Lower leg skin (tissue), 4 donors: ENCODE results near the gene CD69. TPM values are rescaled to one million over a fixed set of nuclear protein-coding genes. Genes with fewer than 3 reads are reported as not detected.
"Not testable (repeated sequence)": the region's sequence is repeated elsewhere in the genome, so short reads cannot be mapped to it uniquely, and the experiment has no call there.

ENCODE experiments used
- DNase-seq, 2 donors: peaks; one replicate each; pipeline ENCODE4 v3.0.0-alpha.2; 2019; ENCODE audit warnings: low spot score in 2 of 2
- H3K4me3 ChIP-seq: fragments of 200-600 bp; sonication (generic); 2 replicates; pipeline ENCODE4 v1.5.1; 2017; ENCODE audit warnings: mild to moderate bottlenecking, low read depth; ENCODE audit not compliant: poor library complexity, severe bottlenecking
- POLR2A ChIP-seq, 2 donors: fragments of 450-650 bp; IDR thresholded peaks; one replicate each; pipeline ENCODE4 v1.6.1; 2016 to 2017; ENCODE audit warnings: antibody characterized with exemption in 2 of 2, mild to moderate bottlenecking in 1 of 2, moderate library complexity in 1 of 2
- WGBS, 2 donors: methylation state at CpG; one replicate each; pipeline ENCODE4 v1.1.5; 2018; 5-methylcytosine and 5-hydroxymethylcytosine counted together
- intact Hi-C: fragments of 100-400 bp; cut with DNase I; formaldehyde crosslinking; loops from one replicate; pipeline ENCODE4 v1.15.0; 2023; ENCODE audit warnings: low total_unique reads
- total RNA-seq, 4 donors: library from RNA; depleted of rRNA; stranded (reverse); fragments of >200 nt; gene quantifications; one replicate each; pipeline ENCODE4 v1.1.0, GENCODE V29; 2016
- TF ChIP-seq, protein P1 (sequence below), 3 donors: fragments of 450-650 bp; IDR thresholded peaks; one replicate each; pipeline ENCODE4 v1.5.1; 2016; ENCODE audit warnings: antibody characterized with exemption in 3 of 3, mild to moderate bottlenecking in 3 of 3, moderate library complexity in 2 of 3

Gene CD69
- total RNA-seq, 4 donors from 2014 or later = 0.61 to 4.0 (median 1.9) TPM

DNA sequence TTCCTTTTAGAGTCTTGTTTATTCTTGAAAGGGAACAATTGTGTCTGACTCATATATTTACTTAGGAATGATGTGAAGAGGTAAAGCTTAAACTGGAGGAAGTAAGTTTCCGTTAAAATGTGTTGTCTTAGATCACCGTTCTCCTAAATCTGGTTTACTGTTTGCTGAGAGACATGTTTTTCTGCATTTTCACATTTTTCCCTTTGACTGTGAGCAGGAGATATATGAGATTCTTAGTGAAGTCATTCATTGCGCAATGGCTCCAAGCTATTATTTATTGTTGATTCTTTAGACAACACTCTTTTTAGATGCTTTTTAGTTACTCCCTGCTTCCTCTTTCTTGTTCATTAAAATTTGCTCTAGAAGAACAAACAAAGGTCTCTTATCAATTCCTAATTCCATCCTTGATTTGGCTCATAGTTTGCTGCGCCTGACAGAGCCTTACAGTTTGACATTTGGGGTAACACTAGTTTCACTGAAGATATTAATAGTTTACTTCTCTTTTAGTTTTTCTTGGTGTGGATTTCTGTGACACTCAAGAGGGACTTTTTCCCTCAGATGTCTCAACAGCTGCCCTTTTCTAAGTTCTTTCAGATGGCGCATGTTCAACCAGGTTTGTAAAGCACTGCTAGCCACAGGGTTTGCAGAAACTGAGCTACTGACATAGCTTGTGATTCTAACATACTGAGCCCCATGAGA is 39.2 kb downstream of the CD69 start:
- 68 to 69% methylated on average over 5 of the region's 5 CpGs for WGBS, 2 donors
- intact Hi-C loops = no loop called here
- TF ChIP-seq, protein P1, sequence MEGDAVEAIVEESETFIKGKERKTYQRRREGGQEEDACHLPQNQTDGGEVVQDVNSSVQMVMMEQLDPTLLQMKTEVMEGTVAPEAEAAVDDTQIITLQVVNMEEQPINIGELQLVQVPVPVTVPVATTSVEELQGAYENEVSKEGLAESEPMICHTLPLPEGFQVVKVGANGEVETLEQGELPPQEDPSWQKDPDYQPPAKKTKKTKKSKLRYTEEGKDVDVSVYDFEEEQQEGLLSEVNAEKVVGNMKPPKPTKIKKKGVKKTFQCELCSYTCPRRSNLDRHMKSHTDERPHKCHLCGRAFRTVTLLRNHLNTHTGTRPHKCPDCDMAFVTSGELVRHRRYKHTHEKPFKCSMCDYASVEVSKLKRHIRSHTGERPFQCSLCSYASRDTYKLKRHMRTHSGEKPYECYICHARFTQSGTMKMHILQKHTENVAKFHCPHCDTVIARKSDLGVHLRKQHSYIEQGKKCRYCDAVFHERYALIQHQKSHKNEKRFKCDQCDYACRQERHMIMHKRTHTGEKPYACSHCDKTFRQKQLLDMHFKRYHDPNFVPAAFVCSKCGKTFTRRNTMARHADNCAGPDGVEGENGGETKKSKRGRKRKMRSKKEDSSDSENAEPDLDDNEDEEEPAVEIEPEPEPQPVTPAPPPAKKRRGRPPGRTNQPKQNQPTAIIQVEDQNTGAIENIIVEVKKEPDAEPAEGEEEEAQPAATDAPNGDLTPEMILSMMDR (IDR thresholded peaks at IDR 0.05) = no peak
- TF ChIP-seq POLR2A (IDR thresholded peaks at IDR 0.05) = no peak
- no peak for DNase-seq
- no peak overlapping the region for H3K4me3 ChIP-seq

DNA sequence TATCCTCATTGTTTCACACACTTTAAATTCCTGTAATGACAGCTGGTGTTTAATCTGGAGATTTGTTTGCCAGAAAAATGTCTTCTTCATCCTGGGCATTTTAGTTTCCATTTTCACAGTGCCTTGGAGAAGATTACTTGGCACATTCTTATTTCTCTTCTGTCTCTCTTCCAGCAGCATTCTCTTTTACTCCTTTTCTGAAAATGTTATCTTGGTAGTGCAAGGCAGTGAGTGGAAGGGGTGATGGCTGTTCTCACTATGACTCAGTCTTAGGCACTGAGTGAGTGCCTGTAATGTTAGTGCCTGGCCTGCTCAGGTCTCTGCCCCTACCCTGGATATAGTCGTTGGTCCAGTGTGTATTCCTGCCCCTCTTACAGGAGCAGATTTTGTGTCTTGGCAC is 40.9 kb downstream of the CD69 start:
- TF ChIP-seq, protein P1 (IDR thresholded peaks at IDR 0.05) = no peak
- TF ChIP-seq POLR2A (IDR thresholded peaks at IDR 0.05) = no peak
- H3K4me3 ChIP-seq = no peak overlapping the region
- no peak for DNase-seq
- intact Hi-C loops = no loop called here
- 50 to 82% methylated on average over 1 of the region's 1 CpG for WGBS, 2 donors

DNA sequence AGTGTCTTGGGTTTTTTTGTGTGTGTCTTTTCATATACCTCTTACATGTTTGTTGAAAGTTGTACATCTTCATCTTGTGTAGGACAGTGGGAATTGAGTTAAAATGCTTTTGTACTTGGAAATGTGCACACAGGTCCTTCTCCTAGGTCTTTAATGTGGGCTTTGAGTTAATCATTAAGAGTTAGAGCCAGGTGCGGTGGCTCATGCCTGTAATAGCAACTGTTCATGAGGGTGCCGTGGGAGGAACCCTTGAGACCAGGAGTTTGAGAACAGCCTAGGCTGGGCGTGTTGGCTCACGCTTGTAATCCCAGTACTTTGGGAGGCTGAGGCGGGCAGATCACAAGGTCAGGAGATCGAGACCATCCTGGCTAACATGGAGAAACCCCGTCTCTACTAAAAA is 41.7 kb downstream of the CD69 start:
- no peak for TF ChIP-seq POLR2A (IDR thresholded peaks at IDR 0.05)
- TF ChIP-seq, protein P1 (IDR thresholded peaks at IDR 0.05) = no peak
- no peak overlapping the region for H3K4me3 ChIP-seq
- 97% methylated on average over 7 of the region's 7 CpGs for WGBS, 2 donors
- intact Hi-C loops = no loop called here
- DNase-seq = no peak

DNA sequence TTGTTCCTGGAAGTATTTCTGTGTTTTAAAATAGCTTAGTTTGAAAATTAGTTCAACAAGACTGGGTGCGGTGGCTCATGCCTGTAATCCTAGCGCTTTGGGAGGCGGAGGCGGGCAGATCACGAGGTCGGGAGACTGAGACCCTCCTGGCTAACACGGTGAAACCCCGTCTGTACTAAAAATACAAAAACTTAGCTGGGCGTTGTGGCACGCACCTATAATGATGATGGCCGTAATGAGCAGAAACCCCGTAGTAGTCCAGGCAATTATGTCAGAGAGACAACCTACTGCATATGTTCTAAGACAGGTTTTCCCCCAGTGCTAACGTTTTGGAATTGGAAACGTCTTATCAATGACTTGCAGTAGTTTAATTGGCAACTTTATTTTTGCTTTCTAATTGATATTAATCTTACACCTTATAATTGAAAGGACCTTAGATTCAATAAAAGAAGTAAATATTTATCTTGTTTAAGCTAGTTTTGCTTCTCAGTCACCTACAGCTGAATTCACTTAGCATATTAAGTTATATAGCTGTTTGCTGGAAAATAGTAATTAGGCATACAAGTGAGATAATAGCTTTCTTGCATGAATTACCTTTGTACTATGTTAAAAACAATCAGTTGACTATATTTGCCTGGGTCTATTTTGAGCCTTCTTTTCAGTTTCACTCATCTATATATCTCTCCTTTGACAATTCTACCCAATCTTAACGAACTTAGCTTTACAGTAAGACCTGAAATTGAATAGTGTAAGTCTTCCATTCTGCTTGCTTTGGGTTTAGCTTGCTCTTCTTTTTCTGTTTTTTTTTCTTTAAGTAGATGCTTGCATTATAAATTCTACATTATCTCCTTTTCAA is 43.4 kb downstream of the CD69 start:
- intact Hi-C loops = no loop called here
- TF ChIP-seq POLR2A (IDR thresholded peaks at IDR 0.05) = no peak
- H3K4me3 ChIP-seq = no peak overlapping the region
- 84 to 90% methylated on average over 15 of the region's 15 CpGs for WGBS, 2 donors
- no peak for DNase-seq

DNA sequence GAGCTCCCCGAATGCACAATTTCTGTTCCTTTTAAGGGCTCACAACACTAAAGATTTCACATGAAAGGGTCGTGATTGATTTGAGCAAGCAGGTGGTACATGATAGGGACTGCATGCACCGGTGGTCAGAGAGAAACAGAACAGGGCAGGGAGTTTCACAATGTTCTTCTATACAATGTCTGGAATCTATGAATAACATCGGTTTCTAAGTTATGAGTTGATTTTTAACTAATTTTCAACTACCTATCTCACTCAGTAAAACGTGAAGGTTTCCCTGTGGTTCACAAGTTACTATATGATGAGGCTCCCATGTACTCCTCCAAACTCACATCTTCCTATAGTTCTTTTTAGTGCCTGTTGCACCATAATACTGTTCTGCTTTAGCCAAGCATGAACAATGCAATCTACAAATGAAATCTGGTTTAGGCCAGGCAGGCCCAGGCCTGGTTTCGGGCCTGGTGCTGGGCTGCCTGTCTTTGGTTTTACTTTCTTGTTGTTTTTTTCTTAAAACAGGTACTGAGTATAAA is 47.6 kb downstream of the CD69 start:
- DNase-seq, intact Hi-C loops, H3K4me3 ChIP-seq: not testable (repeated sequence)
- 77 to 89% methylated on average over 6 of the region's 6 CpGs for WGBS, 2 donors

DNA sequence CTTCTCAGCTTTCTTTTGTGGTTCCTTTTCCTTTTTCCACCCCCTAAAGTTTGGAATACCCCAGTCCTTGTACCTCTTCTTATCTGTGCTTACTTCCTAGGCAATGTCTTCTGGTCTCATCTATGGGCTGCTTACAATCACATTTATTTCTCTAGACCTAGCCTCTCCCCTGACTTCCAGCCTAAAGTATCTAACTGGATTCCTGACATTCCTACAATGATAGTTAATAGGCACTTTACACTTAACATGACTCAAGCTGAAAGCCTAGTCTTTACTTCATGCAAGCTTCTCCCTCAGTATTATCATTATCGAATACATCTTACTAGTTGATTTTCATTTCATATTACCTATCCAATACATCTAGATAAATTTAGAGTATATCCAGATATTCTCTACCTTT is 49.0 kb downstream of the CD69 start:
- WGBS, 2 donors = 94 to 96% methylated on average over 1 of the region's 1 CpG
- H3K4me3 ChIP-seq = no peak overlapping the region
- DNase-seq = no peak
- intact Hi-C loops = no loop called here
- TF ChIP-seq POLR2A (IDR thresholded peaks at IDR 0.05) = no peak
- TF ChIP-seq, protein P1 (IDR thresholded peaks at IDR 0.05) = no peak
